C4-2B (cell line): ENCODE measurements around the gene KRT27.

Experiments used
- ZFX ChIP-seq: fragments of 450-650 bp; IDR thresholded peaks from 2 replicates; pipeline ENCODE4 v1.6.1; 2017
- TF ChIP-seq, protein P1 (sequence below): fragments of 450-650 bp; conservative IDR thresholded peaks from 2 replicates; pipeline ENCODE4 v1.5.1; 2017; ENCODE audit warnings: mild to moderate bottlenecking

DNA sequence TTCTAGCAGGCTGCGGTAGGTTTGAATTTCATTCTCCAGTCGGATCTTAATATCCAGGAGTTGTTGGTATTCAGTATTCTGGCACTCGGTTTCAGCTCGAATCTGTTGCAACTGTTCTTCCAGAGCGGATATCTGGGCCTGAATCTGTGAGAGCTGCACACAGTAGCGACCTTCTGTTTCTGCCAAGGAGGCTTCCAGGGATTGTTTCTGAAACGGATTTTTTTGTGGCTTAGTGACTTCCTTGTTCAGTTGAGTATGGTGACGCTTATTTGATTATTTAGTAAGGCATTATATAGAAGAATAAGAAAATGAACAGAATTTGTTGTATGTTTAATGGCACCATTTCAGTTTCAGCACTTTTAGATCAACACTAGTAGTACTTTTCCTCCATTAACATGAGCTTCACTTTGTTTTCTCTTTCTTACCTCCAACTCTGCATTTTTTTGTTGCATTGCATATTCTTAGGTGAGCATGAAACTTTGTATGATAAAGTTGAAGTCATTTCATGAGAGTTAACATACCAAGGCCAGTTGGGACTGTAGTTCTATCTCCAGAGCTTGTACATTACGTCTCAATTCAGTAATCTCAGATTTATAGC lies 37.3 kb upstream of the KRT27 start:
- TF ChIP-seq, protein P1, sequence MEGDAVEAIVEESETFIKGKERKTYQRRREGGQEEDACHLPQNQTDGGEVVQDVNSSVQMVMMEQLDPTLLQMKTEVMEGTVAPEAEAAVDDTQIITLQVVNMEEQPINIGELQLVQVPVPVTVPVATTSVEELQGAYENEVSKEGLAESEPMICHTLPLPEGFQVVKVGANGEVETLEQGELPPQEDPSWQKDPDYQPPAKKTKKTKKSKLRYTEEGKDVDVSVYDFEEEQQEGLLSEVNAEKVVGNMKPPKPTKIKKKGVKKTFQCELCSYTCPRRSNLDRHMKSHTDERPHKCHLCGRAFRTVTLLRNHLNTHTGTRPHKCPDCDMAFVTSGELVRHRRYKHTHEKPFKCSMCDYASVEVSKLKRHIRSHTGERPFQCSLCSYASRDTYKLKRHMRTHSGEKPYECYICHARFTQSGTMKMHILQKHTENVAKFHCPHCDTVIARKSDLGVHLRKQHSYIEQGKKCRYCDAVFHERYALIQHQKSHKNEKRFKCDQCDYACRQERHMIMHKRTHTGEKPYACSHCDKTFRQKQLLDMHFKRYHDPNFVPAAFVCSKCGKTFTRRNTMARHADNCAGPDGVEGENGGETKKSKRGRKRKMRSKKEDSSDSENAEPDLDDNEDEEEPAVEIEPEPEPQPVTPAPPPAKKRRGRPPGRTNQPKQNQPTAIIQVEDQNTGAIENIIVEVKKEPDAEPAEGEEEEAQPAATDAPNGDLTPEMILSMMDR = no peak
- no peak for TF ChIP-seq ZFX
